Gastroesophageal sphincter (tissue), 3 donors: ENCODE results near the gene AKR1E2.

Experiments
- CTCF ChIP-seq, 4 experiments: fragments of 200-600 bp in 2 of 4; fragments of 450-650 bp in 2 of 4; sonication (generic) in 1 of 4; IDR thresholded peaks; one replicate each; pipeline ENCODE4 v1.5.1; 2017 to 2019; ENCODE audit warnings: antibody characterized with exemption in 4 of 4, mild to moderate bottlenecking in 2 of 4, moderate library complexity in 2 of 4
- EP300 ChIP-seq: sonication (generic); formaldehyde crosslinking; IDR thresholded peaks from one replicate; pipeline ENCODE4 v1.6.1; 2017; ENCODE audit warnings: antibody characterized with exemption, mild to moderate bottlenecking
- POLR2A ChIP-seq, 2 donors: fragments of 450-650 bp; IDR thresholded peaks; one replicate each; pipeline ENCODE4 v1.6.1; 2017; ENCODE audit warnings: antibody characterized with exemption in 2 of 2, mild to moderate bottlenecking in 2 of 2, moderate library complexity in 1 of 2
- POLR2AphosphoS5 ChIP-seq: sonication (generic); formaldehyde crosslinking; IDR thresholded peaks from one replicate; pipeline ENCODE4 v1.6.1; 2017; ENCODE audit warnings: antibody characterized with exemption

- TF ChIP-seq CTCF (IDR thresholded peaks at IDR 0.05) (no peak), POLR2A (IDR thresholded peaks at IDR 0.05) (no peak), POLR2AphosphoS5 (no peak), EP300 (no peak)
Observed at GRCh38 chr10:4835494-4835918, 9.5 kb downstream of the AKR1E2 start.
